ENCODE measurements around the gene ZBTB5. TPM values are rescaled to one million over a fixed set of nuclear protein-coding genes. Genes with fewer than 3 reads are reported as not detected.

Gene ZBTB5
- total and polyA plus RNA-seq, 2 of the 13 experiments (the other 11 are each of a cell fraction or from before 2014, with no cell fraction given), result 12.5 to 20.5 TPM

DNA sequence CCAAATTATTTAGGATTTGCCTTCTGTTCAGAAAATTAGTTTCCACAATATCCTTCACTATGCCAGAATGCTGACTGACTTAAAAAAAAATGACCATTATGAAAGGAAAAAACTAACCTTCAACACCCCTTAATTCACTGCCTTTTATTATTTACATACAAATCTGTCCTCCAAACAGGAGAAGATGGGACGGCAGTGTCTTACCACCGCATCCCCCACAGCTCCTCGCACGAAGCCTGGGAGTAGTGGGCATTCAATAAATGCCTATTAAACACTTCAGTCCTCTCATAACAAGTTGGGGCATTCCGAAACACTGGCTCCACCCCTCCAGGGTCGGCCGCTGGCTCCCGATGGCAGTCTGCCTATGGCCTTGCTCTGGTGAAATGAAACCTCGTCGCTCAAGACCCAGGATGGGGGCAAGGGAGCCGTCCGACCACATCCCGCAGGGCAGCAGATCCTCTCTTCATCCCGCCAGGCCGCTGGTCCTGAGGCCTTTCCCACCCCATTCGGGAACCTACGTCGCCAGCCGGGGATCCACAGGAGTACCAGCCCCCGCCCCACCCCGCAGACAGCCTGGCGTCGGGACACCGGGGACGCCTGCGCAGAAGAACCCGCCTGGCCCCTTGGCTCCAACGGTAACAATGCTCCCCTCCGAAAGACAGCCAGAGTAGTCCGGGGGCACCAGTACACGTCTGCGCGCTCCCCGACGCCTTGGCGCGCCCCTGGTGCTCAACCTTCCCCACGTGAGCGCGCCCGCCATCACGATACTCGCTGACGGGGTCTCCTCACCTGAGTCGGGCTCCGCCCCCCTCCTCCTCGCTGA is 613 bp downstream of the ZBTB5 start (continued):
- TF ChIP-seq HNF4A (CRISPR knock-in tag; IDR thresholded peaks at IDR 0.05), result no peak
- TF ChIP-seq CBFB (CRISPR knock-in tag; IDR thresholded peaks at IDR 0.05), result peak; percentile 45; the same call in 1 of the 2 replicates

GRCh38 chr9:37464006-37464405 is 1.2 kb downstream of the ZBTB5 start:
- Histone ChIP-seq H3K27me3 (ENCODE audit: control insufficient read depth in 1 of 2, insufficient read depth in 2 of 2, low read length in 2 of 2) (no peaks in the 10 kb centered on the region; a peak in 1 of 5 replicates), H3K36me3 (replicated peaks in 1 of 2; ENCODE audit: control insufficient read depth in 1 of 2, insufficient read depth in 2 of 2, low read length in 2 of 2) (no peaks in the 10 kb centered on the region), H3K9me3 (ENCODE audit: low read length) (no peaks in the 10 kb centered on the region), H3K4me1 (ENCODE audit: insufficient read depth, low read length) (peaks cover 36% of the 10 kb centered on the region), H3K4me2 (ENCODE audit: low read depth, low read length) (peak overlapping the region; percentile 80), H3K9ac (ENCODE audit: insufficient read depth, low read depth, low read length) (peak overlapping the region; percentile 95), H3K27ac (ENCODE audit: extremely low read length, insufficient read depth, low read length) (peak overlapping the region; percentile 95), H3K4me3 (replicated peaks in 1 of 3; ENCODE audit: insufficient read depth in 1 of 3, low read depth in 2 of 3, low read length in 3 of 3) (peak overlapping the region; percentile 77 to 95 (median 87)), H4K20me1 (ENCODE audit: insufficient read depth, low read length) (peaks cover 18% of the 10 kb centered on the region), H3K79me2 (ENCODE audit: insufficient read depth, low read length) (peaks cover 48% of the 10 kb centered on the region), H2AFZ (ENCODE audit: low read length) (no peak overlapping the region)
- ATAC-seq, result no peak
- no peak for FAIRE-seq
- in situ Hi-C loops (cut with HindIII; ENCODE audit: extremely low pct_ligation_motif_present, low pct_unique_long_range_greater_than_20kb) (no loop called here), intact Hi-C loops (cut with micrococcal nuclease; ENCODE audit: unreplicated experiment) (loop anchor here (2.0 kb wide), 1 partner anchor 41 kb away; the partner anchor contains the start of gene GRHPR)
- CTCF ChIA-PET (ENCODE audit: low intra/inter-chr PET ratio, low total read pairs), result no interaction called here
- WGBS (ENCODE audit: low lambda C conversion rate), result 9% methylated on average over 3 of the region's 3 CpGs
- DNase-seq (ENCODE audit: low spot score), result no peak
- TSS peak; percentile 61 for BruUV-seq (replicated peaks)
- POLR2A ChIA-PET, result interaction anchor here (0.6 kb wide), 1 partner anchor 915 kb away, joined by 3 read pairs; no protein-coding TSS in a partner anchor
- TF ChIP-seq GABPA (IDR thresholded peaks at IDR 0.05; ENCODE audit: low read depth, low read length), result no peak
- no peak for TF ChIP-seq GABPA (CRISPR knock-in tag; IDR thresholded peaks at IDR 0.05; ENCODE audit: low read depth)
- TF ChIP-seq, protein P1, sequence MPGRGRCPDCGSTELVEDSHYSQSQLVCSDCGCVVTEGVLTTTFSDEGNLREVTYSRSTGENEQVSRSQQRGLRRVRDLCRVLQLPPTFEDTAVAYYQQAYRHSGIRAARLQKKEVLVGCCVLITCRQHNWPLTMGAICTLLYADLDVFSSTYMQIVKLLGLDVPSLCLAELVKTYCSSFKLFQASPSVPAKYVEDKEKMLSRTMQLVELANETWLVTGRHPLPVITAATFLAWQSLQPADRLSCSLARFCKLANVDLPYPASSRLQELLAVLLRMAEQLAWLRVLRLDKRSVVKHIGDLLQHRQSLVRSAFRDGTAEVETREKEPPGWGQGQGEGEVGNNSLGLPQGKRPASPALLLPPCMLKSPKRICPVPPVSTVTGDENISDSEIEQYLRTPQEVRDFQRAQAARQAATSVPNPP (CRISPR knock-in tag; IDR thresholded peaks at IDR 0.05), result no peak
- TF ChIP-seq SPEN (CRISPR knock-in tag; IDR thresholded peaks at IDR 0.05; ENCODE audit: low read depth), result no peak
- TF ChIP-seq, protein P2, sequence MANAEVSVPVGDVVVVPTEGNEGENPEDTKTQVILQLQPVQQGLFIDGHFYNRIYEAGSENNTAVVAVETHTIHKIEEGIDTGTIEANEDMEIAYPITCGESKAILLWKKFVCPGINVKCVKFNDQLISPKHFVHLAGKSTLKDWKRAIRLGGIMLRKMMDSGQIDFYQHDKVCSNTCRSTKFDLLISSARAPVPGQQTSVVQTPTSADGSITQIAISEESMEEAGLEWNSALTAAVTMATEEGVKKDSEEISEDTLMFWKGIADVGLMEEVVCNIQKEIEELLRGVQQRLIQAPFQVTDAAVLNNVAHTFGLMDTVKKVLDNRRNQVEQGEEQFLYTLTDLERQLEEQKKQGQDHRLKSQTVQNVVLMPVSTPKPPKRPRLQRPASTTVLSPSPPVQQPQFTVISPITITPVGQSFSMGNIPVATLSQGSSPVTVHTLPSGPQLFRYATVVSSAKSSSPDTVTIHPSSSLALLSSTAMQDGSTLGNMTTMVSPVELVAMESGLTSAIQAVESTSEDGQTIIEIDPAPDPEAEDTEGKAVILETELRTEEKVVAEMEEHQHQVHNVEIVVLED (CRISPR knock-in tag; IDR thresholded peaks at IDR 0.05; ENCODE audit: borderline replicate concordance), result no peak
- no peak for TF ChIP-seq MIER3 (CRISPR knock-in tag; IDR thresholded peaks at IDR 0.05; ENCODE audit: borderline replicate concordance)

Data from HepG2 (cell line).